ENCODE results near the gene CDH4.

CDH4 gene

DNA sequence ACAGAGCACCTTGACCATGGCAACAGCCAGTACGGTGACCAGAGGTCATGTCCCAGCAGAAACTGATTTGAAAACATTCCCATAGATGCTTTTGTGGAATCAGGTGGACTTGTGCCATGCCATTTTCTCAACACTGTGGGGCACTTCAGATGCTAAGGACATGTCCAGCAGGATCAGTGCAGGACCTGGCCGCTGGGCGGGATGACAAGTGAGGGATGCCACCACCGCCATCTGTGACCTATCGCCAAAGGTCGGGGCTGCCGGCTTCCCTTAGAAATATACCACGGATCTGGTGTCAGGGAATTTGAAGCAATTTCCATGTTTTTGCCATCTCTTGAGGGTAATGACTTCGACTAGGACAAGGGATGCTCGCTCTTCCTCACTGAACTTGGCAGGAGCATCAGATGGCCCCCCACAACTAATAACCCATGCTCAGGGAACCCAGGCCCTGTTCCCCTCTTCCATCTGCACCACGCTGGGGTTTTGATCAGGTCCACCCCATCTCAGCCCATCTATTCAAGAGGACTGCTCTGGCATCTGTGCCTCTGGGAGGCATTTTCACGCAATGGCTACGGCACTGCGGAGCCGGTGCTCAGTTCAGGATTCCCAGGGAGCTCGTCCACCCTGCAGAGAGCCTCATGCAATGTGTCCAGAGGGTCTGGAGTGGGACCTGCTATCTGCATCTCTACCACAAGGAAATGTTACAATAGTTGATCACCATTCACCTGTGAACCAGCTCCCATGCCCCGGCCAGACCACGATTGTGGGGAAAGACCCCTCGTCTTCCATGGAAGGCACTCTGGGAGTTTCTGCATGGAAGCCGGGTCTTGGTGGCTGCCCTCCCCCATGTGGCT, 511.1 kb downstream of the CDH4 start:
- no peak for DNase-seq

DNA sequence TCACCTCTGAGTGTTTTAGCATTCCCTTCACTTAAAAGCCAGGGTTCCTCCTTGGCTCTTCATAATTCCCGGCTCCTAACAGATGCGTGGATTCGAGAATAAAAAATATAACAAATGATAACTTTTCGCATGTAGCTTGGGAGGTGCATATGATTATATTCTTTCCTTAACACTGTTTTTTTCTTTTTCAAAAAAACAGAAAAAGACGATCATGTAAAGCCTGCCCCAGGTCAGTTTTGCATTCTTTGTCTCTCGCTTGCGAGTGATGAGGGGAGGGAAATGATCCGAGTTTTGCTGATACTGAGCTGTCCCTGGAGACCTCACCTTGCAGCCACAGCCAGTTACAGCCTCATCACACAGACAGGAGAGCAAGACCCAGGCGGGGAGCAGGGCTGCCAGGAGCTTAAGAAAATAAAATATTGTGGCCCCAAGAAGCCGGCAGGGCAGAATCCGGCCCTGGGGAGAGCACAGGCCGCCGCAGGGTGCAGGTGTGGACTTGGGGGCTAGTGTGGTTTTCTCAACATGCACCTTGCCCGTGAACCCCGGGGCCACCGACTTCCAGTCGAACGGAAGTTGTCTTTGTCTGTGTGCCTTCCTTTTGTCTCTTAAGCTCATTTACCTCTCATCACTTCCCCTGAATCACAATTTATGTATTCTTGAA, 511.8 kb downstream of the CDH4 start:
- no peak for DNase-seq

DNA sequence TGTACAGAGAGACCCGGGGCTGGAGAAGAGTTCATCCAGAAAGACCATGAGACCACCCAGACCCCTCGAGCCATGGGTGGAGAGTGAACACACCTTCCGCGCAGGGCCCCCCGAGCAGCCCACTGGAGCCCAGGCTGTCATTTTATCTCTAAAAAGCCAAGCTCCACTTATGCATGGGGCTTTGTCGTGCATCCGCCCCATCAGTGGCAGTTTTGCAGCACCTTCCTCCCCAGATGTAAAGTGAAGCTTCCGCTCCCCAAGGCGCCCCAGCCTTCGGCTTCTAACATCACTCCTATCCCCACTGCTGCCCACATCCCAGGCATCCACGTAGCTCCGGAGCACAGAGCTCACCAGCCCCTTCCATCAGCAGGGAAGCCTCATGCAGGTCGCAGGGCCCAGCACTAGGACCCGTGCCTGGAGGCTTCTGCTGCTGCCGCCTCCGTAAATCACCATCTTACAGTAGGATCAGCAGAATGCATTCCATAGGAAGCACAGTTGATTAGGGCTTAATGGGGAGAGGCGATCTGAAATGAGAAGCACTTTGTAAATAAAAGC, 512.5 kb downstream of the CDH4 start:
- no peak for DNase-seq

DNA sequence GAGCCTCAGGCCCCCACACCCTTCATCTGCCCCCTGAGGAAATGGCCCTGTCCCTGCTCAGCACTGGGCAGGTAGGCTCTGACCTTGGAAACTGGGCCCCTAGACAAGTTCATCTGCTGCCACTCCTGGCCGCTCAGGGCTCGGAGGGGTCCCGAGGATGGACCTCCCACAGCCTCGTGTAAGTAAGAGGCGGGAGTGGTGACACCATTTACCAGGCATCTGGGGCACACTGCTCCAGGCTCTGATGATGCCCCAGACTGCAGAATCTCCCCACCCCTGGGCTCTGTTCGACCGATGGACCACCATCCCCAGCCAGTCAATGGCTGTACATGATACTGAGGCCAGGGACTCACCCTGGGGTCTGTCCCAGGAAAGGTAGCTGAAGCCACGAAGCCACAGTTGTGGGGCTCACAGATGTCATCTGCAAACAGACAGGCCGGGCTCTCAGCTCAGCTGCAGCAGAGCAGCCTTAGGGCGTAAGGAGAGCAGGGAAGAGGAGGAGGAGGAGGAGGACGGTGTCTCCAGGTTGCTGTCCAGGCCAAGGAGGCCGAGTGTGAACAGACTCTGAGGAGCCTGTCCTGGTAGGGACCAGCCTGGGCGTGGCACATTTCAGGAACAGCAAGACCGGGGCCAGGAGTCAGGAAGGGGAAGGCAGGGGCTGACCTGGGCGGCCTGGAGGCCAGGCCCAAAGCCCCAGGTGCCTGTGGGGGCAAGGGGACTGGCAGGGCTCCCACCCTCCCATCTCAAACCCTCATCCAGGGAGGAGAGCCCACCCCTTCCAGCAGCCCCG, 513.2 kb downstream of the CDH4 start:
- no peak for DNase-seq

DNA sequence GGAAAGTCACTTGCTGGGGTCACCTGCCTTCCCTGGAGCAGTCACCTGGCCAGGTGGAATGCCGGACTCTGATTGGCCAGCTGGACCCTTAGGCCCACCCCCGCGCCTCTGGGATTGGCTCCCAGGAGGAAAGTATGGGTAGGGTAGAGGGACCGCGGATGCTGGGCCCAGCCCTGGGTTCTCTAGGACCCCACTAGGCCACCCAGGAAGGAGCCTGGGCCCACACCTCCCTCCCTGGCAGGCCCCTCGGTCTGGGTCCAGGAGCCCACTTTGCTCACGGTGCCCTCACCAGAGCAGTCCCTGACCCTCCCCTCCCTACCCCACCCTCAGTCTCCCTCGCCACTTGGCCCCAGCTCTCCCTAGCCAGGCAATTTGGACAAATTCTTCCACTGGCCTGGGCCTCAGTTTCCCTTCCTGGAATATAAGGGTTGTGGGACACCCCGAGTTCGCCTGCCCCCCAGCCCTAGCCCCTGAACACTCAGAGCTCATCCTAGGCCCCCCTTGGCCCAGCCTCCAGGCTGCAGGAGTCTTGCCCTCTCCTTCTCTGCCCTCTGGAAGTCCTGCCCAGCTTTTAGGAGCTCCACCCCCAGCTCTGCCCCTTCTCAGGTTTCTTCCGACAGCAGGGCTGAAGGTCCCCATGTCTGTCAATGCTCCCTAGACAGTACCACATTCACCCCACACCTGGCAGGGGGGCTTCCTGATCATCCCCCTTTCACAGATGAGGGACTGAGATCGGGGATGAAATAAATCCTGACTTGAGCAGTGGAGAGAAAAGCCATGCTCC, 514.0 kb downstream of the CDH4 start:
- DNase-seq, result no peak

DNA sequence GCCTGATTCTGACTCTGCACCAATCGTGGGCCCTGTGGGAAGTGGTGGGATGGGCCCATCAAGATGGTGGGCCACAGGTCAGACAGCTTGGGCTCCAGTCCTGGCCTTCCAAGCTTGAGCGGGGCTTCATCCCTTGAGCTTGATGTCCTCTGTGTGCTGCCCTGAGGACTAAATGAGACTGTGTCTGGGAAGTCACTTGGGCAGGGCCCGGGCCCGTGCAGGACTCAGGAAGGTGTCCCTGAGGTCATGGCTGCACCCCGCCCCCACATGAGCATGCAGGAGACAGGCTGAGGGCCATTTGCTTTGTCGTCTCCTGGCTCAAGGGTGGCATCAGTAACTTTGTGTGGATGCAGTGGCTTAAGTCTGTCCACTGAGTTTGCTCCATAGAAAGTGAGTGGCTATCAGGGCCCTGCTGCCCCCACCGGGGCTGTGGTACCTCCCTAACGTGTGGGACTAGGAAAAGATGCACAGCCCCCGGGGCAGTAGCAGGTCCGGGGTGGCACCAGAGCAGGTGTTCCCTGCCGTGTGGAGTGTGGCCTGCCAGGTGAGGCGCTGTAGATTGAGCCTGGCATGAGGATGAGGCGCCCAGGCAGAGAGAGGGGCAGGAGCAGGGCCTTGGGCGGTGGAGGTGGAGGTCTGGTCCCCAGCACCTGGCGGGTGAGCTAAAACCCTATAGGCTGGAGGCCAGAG, 515.0 kb downstream of the CDH4 start:
- no peak for DNase-seq

DNA sequence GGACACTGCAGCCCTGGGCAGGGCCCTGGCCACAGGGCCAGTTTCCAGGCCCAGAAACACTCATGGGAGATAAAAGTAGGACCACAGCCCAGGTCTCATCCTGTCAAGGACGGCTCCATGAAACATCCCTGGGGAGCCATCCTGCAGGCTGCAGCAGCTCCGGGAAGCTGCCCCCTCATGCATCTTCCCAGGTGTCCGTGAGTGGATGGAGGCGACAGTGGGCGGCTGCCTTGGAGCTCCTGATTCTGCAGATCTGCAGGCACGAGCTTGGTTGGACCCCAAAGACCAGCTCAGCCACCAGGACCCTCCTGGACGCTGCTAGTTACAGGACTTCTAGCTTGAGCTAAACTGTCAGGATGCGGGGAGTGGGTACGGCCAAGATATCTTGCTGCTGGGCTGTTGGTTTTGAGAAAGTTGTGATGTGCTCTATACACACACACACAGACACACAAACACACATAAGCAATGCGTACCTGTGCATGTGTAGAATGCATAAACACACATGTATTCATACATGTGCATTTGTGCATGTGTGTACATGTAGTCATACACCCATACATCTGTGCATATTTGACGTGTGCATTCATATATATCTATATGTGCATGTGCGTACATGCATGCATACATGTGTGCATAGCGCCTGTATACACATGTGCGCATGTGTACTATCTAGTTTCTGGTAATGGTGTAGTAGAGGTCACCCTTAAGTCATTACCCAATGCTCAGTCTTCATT, 515.9 kb downstream of the CDH4 start:
- no peak for DNase-seq

DNA sequence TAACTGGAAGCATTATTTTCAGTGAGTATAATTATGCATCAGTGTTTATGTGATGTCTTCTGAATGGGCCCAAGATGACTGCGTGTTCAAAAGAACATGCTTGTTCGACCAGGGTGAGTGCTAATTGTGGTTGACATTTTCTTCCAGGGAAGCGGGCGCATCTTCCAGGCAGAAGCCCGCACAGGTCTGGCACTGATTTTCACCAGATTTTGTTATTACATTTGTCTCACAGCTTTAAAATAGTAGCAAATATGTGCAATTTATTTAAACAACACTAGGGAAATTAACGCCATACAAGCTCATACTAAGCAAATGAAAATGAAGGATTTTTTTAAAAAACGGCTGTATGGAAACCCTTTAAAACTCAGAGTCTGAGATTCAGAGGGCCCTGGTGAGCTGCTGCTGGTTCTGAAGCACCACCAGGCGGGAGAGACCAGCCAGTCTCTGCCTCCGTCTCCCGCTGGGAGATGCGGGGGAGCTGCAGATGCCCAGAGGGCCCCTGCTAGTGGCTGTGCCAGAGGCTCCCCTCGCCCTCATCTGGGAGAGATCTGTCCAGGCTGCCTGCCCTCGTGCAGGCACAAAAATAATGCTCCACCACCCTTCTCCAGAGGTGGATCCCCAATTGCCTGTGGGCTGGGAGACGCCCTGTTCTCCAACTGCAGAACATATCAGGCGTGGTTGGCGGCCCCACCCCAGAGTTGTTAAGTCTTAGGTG, 516.7 kb downstream of the CDH4 start:
- no peak for DNase-seq

DNA sequence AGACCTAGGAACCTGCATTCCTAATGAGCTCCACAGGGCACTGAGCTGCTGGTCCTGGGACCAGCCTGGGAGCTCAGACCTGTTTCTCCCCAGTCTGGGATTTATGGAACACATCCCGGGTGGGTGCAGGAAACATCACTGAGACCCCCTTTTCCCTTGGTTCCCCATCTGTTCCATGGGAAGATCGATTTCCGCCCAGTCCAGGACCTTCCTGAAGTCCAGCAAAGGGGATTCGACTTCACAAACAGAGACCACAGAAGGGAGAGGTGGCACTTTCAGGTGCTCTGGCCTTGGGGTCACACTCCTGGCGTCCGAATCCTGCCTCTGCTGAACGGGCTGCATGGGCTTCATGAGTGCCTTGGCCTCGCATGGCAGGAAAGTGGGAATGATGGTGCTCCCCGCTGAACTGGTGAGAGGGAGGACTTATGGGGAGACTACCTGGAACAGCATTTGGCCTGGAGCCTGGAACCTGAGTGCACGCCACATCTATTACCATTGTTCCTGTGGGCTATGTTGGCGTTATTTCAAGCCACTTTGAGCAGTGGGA, 517.3 kb downstream of the CDH4 start:
- DNase-seq, result no peak

DNA sequence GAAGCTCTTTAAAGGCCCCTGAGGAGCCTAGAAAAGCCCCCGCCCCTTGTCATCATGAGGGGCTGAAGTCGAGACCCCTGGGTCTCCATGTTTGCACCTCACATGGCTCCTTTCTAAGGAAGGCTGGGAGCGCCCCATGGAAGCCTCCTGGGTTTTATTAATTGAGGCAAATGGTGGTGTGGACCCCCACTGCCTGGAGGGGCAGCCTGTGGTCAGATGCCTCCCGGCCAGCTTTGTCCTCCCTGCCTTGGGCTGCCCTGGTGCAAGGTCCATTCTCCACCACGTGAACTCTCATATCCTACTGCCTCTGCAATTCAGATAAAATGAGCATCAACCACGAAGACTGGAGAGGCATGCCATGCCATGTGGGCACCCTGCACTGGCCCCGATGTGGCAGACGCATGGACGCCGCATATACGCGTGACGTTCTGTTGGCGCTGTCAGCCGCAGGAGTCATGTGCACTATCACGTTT, 518.1 kb downstream of the CDH4 start:
- no peak for DNase-seq

DNA sequence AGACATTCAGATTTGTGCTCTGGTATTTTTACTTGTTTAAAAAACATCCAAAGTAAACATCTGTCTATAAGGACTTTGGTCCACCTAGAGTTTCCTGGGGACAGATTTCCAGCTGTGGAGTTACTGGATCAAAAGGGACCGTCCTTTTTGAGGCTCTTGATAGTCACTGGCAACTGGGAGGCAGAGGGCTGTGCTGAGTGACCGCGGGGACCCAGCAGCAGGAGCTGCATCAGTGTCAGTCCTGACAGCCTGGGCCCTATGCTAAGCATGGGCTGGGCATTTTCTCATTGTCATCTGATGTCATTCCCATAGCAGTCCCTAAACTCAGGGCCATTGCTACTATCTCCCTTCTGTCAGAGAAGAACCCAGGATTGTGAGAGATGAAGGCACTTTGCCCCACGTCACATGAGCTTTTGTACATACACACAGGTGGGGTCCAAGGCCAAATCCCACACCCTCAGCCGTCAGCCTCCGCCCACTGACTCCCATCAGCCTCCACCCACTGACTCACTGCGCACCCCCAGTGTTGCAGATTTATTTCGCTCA, 519.8 kb downstream of the CDH4 start:
- no peak for DNase-seq

DNA sequence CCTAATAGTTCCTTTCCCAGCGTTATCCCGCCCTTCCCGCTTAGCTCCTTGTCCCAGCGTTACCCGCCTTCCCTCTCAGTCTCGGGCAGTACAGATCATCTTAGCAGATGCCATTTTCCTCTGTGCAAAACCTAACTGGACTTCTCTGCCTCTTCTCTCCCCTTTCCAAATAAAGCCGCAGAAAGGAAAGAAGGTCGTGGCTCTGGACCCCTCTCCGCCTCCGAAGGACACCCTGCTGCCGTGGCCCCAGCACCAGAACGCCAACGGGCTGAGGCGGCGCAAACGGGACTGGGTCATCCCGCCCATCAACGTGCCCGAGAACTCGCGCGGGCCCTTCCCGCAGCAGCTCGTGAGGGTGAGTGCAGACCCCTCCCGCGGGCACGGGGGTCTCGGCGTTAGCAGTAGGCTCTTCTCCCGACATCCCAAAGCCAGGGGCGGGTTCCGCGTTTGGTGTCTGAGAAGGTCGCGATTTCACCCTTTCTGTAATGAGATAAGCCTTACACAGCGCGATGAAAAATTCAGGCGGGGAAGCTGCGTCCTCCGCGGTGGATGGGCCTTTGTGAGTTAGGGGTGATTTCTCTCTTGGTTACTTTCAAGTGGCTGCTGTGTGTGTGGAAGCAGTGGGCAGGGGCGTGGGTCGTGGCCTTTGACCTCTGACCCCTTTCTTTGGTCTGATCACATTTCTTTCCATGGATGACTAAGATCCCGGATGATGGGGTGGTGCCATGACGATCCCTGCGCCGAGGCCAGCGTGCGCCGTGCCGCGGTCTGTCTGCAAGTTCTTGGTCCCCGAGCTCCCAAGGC, 521.0 kb downstream of the CDH4 start:
- DNase-seq, result no peak

DNA sequence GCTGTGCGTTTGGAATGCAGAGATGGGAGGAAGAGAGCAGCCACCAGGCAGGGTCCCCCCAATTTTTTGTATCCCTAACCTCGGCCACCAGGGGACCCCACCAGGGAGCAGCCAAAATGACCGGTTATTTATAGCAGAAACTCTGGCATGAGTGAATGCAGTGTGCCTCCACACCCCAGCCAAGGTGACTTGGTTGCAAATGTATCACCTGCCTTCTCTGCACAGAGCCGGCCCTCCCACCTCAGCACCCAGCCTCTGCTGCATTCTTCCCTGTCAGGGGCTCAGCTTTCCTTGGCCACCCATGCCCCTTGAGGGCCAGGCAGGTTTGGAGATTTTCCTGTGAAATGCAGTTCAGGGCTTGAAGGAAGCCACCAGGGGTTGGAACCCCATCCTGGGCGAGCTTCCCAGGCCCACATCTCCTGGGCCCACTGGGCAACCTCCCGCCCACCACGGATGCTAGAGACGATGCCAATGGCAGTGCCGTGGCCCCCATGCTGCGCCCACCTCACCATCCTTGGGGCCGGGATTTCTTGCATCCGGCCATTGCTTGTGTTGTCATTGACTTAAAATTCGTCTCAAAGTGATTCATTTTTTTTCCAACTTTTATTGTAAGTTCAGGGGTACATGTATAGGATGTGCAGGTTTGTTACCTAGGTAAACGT, 522.0 kb downstream of the CDH4 start:
- DNase-seq, result no peak

DNA sequence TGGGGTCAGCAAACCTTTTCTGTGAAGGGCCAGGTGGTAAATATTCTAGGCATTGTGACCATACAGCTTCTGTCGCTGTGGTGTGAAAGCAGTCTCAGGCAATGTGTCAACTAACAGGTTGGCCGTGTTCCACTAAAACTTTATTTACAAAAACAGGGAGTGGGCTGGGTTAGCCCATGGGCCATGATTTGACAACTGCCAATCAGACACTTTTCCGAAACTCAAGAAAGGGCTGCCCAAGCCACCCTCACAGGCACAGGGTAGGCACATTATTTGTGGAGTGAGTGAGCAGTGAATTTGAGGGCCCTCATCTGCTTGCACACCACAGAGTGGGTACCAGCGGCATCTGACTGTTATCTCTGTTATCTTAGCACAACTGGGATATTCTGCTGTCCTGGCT, 523.4 kb downstream of the CDH4 start:
- DNase-seq, result no peak

DNA sequence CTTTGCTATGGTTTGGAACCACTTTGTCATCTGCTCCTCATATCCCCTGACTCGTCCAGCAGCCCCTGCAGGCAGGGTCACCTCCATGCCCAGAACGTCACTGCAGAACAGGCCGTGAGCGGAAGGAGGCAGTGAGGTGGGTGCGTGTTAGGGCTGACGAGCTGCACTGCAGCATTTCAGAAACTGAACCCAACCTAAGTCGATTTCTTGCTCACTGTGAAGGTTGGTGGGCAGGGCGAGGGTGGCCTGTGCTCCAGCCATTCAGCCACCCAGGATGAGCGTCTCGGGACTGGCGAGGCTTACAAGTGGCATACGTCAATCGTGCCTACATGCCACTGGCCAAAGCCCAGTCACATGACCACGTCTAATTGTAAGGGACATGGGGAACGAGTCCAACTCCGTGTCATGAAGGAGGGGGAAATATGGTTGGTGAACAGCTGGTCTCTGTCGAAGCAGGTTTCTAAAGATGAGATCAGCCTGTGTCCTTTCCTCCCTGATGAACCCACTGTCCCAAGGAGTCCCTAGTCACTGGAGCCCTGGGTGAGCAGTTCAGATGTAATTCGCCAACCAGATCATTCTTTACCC, 524.5 kb downstream of the CDH4 start:
- DNase-seq, result no peak

DNA sequence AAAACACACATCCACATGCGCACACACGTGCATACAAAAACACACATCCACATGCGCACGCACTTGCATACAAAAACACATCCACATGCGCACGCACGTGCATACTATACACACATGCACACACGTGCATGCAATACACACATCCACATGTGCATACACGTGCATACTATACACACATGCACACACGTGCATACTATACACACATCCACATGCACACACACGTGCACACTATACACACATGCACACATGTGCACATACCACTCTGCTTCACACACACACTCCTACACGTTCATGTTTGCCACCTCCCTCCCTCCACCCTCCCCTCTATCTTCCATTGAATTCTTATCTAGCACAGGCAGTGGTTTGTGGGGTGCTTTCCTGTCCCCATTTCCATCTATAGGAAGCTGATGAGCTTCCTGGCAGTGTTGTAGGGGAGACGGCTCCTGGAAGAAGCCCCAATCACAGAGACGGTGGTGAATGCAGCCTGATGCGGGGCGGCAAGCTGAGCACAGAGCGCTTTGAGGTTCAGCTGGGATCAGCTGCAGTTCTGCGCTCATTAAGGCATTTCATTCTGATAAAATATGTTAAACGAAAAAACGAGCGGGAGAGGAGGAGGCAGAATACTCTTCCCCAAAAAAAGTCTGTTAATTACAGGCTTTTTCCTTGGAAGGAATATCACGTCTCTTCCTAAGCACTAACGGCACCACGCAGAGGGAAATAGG, 525.9 kb downstream of the CDH4 start:
- DNase-seq, result no peak

DNA sequence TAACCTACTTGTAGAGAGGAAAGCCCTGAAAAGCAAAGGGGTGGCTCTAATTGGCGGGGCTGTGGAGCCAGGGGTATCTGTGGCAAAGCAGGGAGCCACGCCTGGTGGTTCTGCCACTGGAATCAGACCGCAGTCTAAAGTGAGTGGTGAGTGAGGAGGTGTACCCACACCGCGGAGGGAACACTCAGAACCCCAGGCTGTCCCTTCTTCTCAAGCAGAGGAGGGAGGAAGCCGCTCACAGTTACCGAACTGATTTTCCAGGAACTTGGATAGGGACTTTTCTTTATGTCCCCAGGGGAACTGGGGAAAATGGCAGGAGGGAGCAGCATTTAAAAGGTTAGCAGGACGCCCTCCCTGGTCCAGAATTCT, 526.4 kb downstream of the CDH4 start:
- no peak for DNase-seq
